ENCODE data around the gene KRTAP12-4. TPM values are rescaled to one million over a fixed set of nuclear protein-coding genes. Genes with fewer than 3 reads are reported as not detected.
"Not testable (repeated sequence)": the region's sequence is repeated elsewhere in the genome, so short reads cannot be mapped to it uniquely, and the experiment has no call there.

The KRTAP12-4 gene
- total RNA-seq, 1 experiment from 2014 or later = not detected

GRCh38 chr21:44686843-44687561 lies 32.5 kb upstream of the KRTAP12-4 start:
- intact Hi-C loops (cut with micrococcal nuclease; ENCODE audit: unreplicated experiment) = no loop called here
- Histone ChIP-seq H3K79me2 (ENCODE audit: low read depth) (no peaks in the 10 kb centered on the region), H3K9me2 (ENCODE audit: insufficient read depth) (no peaks in the 10 kb centered on the region), H3K4me1 (replicated peaks; ENCODE audit: insufficient read depth) (no peaks in the 10 kb centered on the region), H3K4me3 (no peak overlapping the region), H3K9me3 (ENCODE audit: insufficient read depth, low read depth) (no peaks in the 10 kb centered on the region), H3K36me3 (ENCODE audit: low read depth) (no peaks in the 10 kb centered on the region), H4K20me1 (ENCODE audit: insufficient read depth) (no peaks in the 10 kb centered on the region), H3K4me2 (no peak overlapping the region), H3K27me3 (ENCODE audit: insufficient read depth, low read depth) (peaks cover 92% of the 10 kb centered on the region), H2AFZ (no peak overlapping the region), H3F3A (ENCODE audit: insufficient read depth, low read depth) (no peaks in the 10 kb centered on the region), H3K27ac (no peak overlapping the region)
- CTCF ChIA-PET = no interaction called here
- no peak for DNase-seq
- POLR2A ChIA-PET (ENCODE audit: unreplicated experiment) = no interaction called here
- TF ChIP-seq CTCF (conservative IDR thresholded peaks at IDR 0.05) (no peak), EZH2 (IDR thresholded peaks at IDR 0.05; ENCODE audit: low read depth) (no peak)
- no TSS peak for BruUV-seq (replicated peaks)

- Histone ChIP-seq H2AFZ (no peak overlapping the region), H3K27ac (no peak overlapping the region), H3K4me2 (no peak overlapping the region), H3K9me3 (ENCODE audit: insufficient read depth, low read depth) (no peaks in the 10 kb centered on the region), H3K4me3 (no peak overlapping the region), H3K79me2 (ENCODE audit: low read depth) (no peaks in the 10 kb centered on the region), H4K20me1 (ENCODE audit: insufficient read depth) (no peaks in the 10 kb centered on the region), H3F3A (ENCODE audit: insufficient read depth, low read depth) (no peaks in the 10 kb centered on the region), H3K36me3 (ENCODE audit: low read depth) (no peaks in the 10 kb centered on the region), H3K27me3 (ENCODE audit: insufficient read depth, low read depth) (peaks cover 92% of the 10 kb centered on the region), H3K4me1 (replicated peaks; ENCODE audit: insufficient read depth) (no peaks in the 10 kb centered on the region), H3K9me2 (ENCODE audit: insufficient read depth) (no peaks in the 10 kb centered on the region)
- DNase-seq = no peak
- no TSS peak for BruUV-seq (replicated peaks)
- intact Hi-C loops (cut with micrococcal nuclease; ENCODE audit: unreplicated experiment) = no loop called here
- TF ChIP-seq EZH2 (IDR thresholded peaks at IDR 0.05; ENCODE audit: low read depth) (no peak), CTCF (conservative IDR thresholded peaks at IDR 0.05) (no peak)
- POLR2A ChIA-PET (ENCODE audit: unreplicated experiment) = no interaction called here
- CTCF ChIA-PET = no interaction called here
These were observed 31.7 kb upstream of the KRTAP12-4 start for GRCh38 chr21:44686000-44686781.

GRCh38 chr21:44685050-44685449 lies 30.6 kb upstream of the KRTAP12-4 start:
- POLR2A ChIA-PET (ENCODE audit: unreplicated experiment); intact Hi-C loops (cut with micrococcal nuclease; ENCODE audit: unreplicated experiment); H3K9me3 ChIP-seq (ENCODE audit: insufficient read depth, low read depth); H3K4me2 ChIP-seq; H3K79me2 ChIP-seq (ENCODE audit: low read depth); H3K9me2 ChIP-seq (ENCODE audit: insufficient read depth); H2AFZ ChIP-seq; H3K27ac ChIP-seq; H3K4me3 ChIP-seq; H4K20me1 ChIP-seq (ENCODE audit: insufficient read depth); H3K4me1 ChIP-seq (replicated peaks; ENCODE audit: insufficient read depth); CTCF ChIA-PET; DNase-seq; H3F3A ChIP-seq (ENCODE audit: insufficient read depth, low read depth); H3K36me3 ChIP-seq (ENCODE audit: low read depth); BruUV-seq (replicated peaks): not testable (repeated sequence)
- H3K27me3 ChIP-seq (ENCODE audit: insufficient read depth, low read depth) = peaks cover 92% of the 10 kb centered on the region

Data from PC-9 (cell line).